Measurements from ENCODE around the gene GID8. TPM values are rescaled to one million over a fixed set of nuclear protein-coding genes. Genes with fewer than 3 reads are reported as not detected.

The GID8 gene
- total RNA-seq, 4 donors from 2014 or later, result 23.4 to 33.4 (median 29.7) TPM

DNA sequence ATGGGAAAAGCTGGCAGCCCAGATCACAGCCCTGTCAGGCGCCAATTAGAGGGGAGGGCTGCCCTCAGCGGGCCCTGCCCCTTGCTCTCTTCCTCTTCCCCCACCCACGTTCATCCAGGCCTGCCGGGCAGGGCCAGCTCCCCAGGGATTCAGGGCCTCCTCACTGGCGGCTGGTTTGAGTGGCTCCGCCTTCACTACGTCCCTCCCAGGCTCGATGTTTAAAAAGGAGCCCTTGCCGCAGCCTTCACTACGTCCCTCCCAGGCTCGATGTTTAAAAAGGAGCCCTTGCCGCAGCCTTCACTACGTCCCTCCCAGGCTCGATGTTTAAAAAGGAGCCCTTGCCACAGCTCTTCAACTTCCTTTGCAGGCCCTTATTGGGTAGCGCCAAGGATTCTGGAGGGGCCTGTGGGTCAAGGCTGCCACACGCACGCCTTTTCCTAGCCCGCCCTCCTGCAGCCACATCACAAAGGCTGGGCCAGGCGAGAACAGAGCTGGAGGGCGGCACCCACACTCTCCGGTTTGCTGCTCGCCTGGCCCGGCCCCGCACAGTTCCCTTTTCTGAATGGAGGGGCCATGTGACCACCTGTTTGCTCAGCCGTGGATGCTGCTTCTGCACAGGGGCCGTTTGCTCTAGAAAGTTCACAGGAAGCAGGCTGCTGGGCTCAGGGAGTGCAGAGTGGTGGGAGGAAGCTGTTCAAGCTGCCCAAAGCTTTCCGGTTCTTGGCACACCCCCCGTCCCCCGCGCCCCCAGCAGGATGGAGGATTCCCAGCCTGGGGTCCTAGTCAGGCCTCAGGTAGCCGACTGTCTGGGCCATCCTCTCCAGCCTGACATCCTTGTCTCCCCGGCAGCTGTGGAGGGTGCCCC is 16.1 kb downstream of the GID8 start:
- Histone ChIP-seq H3K9me3 (no peaks in the 10 kb centered on the region), H3K36me3 (peaks cover 0 to 31% (median 0%) of the 10 kb centered on the region in 3 donors), H3K27me3 (no peaks in the 10 kb centered on the region), H3K4me1 (peaks cover 3 to 30% (median 24%) of the 10 kb centered on the region in 4 donors), H3K4me3 (peak overlapping the region; percentile 18 to 38 (median 32)), H3K27ac (peak overlapping the region; percentile 66 to 94 (median 86))
- DNase-seq (ENCODE audit: low spot score in 2 of 2), result peak; percentile 59 to 65
- TF ChIP-seq EP300 (IDR thresholded peaks at IDR 0.05) (peak in 1 of 2 donors; percentile 48), POLR2A (IDR thresholded peaks at IDR 0.05) (peak in 1 of 2 donors; percentile 31)
- TF ChIP-seq, protein P1, sequence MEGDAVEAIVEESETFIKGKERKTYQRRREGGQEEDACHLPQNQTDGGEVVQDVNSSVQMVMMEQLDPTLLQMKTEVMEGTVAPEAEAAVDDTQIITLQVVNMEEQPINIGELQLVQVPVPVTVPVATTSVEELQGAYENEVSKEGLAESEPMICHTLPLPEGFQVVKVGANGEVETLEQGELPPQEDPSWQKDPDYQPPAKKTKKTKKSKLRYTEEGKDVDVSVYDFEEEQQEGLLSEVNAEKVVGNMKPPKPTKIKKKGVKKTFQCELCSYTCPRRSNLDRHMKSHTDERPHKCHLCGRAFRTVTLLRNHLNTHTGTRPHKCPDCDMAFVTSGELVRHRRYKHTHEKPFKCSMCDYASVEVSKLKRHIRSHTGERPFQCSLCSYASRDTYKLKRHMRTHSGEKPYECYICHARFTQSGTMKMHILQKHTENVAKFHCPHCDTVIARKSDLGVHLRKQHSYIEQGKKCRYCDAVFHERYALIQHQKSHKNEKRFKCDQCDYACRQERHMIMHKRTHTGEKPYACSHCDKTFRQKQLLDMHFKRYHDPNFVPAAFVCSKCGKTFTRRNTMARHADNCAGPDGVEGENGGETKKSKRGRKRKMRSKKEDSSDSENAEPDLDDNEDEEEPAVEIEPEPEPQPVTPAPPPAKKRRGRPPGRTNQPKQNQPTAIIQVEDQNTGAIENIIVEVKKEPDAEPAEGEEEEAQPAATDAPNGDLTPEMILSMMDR (IDR thresholded peaks at IDR 0.05), result no peak
- WGBS, 2 donors, result 1 to 2% methylated on average over 26 to 27 of the region's 32 CpGs

DNA sequence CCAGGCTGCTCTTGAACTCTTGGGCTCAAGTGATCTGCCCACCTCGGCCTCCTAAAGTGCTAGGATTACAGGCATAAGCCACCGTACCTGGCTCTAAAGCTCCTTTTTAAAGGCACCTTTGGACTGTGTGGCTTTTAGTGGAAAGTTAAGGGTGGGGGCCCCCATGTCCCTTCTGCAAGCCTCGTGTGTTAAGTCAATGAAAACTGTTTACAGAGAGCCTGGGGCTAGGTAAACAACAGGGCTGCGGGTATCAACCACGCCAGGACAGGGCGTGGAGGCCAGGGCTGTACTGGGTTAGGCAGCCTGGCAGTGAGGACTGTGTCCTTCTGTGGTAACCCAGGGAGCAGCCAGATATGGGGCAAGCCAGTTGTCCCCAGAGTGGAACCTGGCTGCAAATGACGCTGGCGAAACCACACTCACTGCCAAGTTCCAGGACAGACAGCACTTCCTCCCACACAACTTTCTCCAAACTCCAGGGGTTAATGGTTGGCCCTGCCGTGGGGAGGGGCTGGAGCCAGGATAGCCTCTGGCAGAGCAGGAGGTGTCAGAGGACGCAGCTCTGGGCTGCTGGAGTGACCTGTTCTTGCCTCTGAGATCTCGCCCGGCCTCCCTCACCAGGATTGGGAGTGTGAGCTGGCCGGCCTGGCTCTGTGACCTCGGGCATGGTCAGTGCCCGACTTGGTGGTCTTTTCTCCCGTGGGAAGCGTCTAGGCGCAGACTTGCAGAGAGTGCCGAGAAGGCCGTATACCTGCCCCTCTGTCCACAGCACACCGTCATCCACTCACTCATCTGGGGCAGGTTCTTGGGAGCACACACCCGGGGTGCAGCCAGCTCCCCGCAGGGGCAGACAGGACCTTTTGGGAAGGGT is 17.8 kb downstream of the GID8 start:
- DNase-seq (ENCODE audit: low spot score in 2 of 2), result no peak
- Histone ChIP-seq H3K9me3 (no peaks in the 10 kb centered on the region), H3K27ac (no peak overlapping the region), H3K4me3 (no peak overlapping the region), H3K36me3 (peaks cover 0 to 14% (median 0%) of the 10 kb centered on the region in 3 donors), H3K27me3 (no peaks in the 10 kb centered on the region), H3K4me1 (peaks cover 3 to 30% (median 24%) of the 10 kb centered on the region in 4 donors)
- TF ChIP-seq, protein P1 (IDR thresholded peaks at IDR 0.05), result no peak
- no peak for TF ChIP-seq POLR2A (IDR thresholded peaks at IDR 0.05)
- TF ChIP-seq EP300 (IDR thresholded peaks at IDR 0.05), result no peak
- 74% methylated on average over 15 to 22 of the region's 23 CpGs for WGBS, 2 donors

- peaks cover 3 to 30% (median 24%) of the 10 kb centered on the region in 4 donors for H3K4me1 ChIP-seq
- H3K27me3 ChIP-seq, result no peaks in the 10 kb centered on the region
- no peak overlapping the region for H3K27ac ChIP-seq
- H3K9me3 ChIP-seq, result no peaks in the 10 kb centered on the region
- peaks cover 0 to 10% (median 0%) of the 10 kb centered on the region in 3 donors for H3K36me3 ChIP-seq
- no peak for DNase-seq (ENCODE audit: low spot score in 2 of 2)
- H3K4me3 ChIP-seq, result no peak overlapping the region
- TF ChIP-seq, protein P1 (IDR thresholded peaks at IDR 0.05), result no peak
- no peak for TF ChIP-seq POLR2A (IDR thresholded peaks at IDR 0.05)
- no peak for TF ChIP-seq EP300 (IDR thresholded peaks at IDR 0.05)
- WGBS, 2 donors, result 90 to 93% methylated on average over 20 to 23 of the region's 25 CpGs
Observed at GRCh38 chr20:62956387-62957135, 18.6 kb downstream of the GID8 start.

DNA sequence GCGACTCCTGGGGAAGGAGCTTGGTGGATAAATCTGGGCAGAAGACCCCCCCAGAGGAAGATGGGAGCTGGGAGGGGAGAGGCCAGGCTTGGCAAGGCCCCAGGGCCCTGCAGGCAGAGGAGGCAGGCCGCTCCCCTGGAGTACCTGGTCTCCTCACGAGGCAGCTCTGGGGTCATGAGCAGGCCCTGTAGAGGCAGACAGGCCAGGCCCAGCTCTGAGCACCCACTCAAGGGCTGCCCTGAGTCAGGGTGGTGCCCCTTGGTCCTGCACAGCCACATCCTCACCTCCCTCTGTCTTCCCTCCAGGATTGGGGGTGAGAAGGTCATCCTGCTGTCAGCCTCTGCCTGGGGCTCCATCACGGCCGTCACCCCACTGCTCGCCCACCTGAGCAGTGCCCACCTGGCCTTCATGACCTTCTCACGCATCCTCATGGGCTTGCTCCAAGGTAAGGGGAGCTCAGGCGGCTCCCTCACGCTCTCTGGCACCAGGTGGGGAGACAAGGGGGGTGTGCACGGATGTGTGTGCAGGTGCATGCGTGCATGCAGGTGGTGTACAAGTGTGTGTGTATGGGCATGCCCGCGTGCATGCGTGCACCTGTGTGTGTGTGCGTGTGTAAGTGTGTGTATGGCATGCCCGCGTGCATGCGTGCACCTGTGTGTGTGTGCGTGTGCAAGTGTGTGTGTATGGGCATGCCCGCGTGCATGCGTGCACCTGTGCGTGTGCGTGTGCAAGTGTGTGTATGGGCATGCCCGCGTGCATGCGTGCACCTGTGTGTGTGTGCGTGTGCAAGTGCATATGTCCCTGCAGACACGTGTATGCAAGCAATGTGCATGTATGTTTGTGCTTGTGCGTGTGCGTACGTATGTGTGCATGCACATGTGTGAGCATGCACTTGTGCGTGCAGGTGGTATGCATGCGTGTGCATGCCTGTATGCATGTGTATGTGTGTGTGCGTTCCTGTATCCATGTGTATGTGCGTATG is 19.5 kb downstream of the GID8 start:
- H3K9me3 ChIP-seq, result no peaks in the 10 kb centered on the region
- H3K4me3 ChIP-seq, result no peak overlapping the region
- no peaks in the 10 kb centered on the region for H3K27me3 ChIP-seq
- H3K4me1 ChIP-seq, result peaks cover 3 to 23% (median 18%) of the 10 kb centered on the region in 4 donors
- no peak for DNase-seq (ENCODE audit: low spot score in 2 of 2)
- TF ChIP-seq POLR2A (IDR thresholded peaks at IDR 0.05), result no peak
- no peak for TF ChIP-seq EP300 (IDR thresholded peaks at IDR 0.05)
- TF ChIP-seq, protein P1 (IDR thresholded peaks at IDR 0.05), result no peak
- H3K36me3 ChIP-seq, result peaks cover 0 to 15% (median 0%) of the 10 kb centered on the region in 3 donors
- H3K27ac ChIP-seq, result no peak overlapping the region
- 93 to 97% methylated on average over 29 to 36 of the region's 36 CpGs for WGBS, 2 donors
